GM19467 (cell line): Measurements from ENCODE around the gene ACOT12.
"Not testable (repeated sequence)": the region's sequence is repeated elsewhere in the genome, so short reads cannot be mapped to it uniquely, and the experiment has no call there.

Experiments
- ATAC-seq: cut with Tn5 transposase; IDR thresholded peaks from one replicate; pipeline ENCODE4 v1.9.1; 2021; ENCODE audit warnings: mild to moderate bottlenecking, moderate library complexity; ENCODE audit not compliant: unreplicated experiment

The ACOT12 gene

DNA sequence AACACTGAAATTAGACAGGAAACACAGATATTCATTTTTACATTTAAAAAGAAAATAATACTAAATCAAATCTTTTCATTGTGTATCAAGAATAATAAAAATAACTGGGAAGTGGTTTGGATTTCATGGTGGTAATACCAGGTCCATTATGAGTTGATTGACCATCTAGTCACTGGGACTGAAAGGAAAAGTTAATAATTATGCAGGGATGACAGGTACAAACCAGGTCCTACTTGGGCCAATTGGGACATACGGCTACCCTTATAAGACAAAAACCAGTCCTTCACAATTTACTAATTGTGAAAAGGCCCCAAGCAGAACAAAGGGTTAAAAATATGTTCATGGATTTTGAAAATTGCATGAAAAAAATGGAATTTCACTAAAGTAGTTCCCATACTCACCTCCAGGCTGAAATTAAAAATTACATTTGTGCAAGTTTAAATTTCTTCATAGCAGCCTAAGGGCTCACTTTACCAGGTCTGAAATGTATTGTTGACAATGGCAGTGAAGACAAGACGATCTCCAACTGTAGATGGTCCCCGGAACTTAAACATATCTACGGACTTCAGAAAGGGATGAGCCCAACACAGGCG, 48.4 kb downstream of the ACOT12 start:
- ATAC-seq, result no peak

DNA sequence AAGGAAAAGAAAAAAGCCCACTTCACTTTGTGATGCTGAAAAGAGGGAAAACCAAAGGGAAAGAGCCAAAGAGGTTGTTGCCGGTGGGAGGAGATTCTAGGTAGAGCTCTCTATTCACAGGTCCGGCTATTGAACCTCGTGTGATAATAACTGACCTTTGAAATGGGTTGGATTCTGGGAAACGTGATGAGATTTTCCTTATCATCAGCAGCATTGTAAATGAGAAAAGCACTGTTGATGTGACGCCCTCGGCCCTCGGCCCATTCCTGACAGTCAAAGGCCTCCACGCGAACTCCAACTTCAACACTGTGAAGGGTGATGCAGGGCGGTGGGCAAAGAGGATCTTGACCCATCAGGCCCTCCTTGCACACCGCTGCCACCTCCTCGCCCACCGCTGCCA, 49.2 kb downstream of the ACOT12 start:
- ATAC-seq, result no peak

DNA sequence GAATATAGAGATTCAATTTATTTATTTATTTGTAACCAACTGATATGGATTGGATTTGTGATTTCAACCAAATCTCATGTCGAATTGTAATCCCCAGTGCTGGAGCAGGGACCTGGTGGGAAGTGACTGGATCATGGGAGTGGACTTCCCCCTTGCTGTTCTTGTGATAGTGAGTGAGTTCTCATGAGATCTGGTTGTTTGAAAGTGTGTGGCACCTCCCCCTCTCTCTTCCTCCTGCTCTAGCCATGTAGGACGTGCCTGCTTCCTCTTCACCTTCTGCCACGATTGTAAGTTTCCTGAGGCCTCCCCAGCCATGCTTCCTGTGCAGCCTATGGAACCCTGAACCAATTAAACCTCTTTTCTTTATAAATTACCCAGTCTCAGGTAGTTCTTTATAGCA, 55.7 kb downstream of the ACOT12 start:
- not testable (repeated sequence) for ATAC-seq

DNA sequence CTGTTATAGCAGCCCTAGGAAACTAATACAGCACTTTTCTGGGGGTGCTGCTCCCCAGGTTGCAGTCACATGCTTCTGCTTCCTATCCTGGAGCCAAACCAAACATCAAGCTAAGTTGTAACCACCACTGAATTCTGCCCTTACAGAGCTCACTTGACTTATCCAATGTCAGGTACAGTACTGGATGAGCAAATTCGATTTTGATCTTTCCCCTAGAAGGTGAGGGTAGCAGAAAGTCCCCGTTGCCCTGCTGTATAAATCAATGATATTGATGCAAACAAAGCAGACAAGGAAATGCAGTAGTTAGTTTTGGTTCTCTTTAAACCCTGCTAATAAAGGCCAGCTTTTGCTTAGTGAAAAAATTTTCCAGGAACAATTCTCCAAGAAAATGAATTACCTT, 56.1 kb downstream of the ACOT12 start:
- no peak for ATAC-seq

DNA sequence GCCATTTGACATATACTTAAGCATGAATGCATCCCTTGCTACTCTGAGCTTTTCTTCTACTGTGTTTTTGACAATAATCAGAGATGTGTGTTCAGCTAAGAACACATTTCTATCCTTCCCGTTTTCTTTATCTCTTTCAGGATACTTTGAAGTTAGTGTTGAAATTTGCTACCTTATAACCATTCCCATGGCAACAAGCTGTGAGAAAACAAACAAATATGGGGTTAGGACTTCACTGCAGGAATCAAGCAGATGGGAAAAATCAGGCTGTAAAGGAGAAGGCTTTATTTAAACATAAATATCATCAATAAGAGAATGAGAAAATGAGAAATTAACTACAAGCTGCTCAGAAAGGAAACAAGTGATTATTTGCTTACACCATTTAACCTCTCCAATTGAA, 57.4 kb downstream of the ACOT12 start:
- no peak for ATAC-seq

DNA sequence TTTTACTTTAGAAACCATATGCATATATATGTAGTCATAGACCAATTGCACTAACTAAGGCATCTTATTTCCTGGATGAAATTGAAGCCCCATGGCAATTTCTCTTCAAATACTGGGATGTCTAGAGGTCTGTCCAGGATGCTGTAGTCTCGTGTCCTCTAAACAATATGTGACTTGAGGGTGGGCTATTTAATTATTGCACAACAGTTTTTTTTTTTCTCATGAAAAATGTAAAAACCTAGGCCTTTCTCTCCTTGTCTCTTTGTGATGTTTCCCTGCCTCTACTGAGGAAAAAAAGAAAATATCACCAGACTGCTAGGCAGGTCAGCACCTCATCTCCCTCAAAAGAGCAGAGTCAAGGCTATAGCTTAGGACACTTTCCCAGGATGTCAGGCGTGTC, 58.0 kb downstream of the ACOT12 start:
- ATAC-seq, result no peak

DNA sequence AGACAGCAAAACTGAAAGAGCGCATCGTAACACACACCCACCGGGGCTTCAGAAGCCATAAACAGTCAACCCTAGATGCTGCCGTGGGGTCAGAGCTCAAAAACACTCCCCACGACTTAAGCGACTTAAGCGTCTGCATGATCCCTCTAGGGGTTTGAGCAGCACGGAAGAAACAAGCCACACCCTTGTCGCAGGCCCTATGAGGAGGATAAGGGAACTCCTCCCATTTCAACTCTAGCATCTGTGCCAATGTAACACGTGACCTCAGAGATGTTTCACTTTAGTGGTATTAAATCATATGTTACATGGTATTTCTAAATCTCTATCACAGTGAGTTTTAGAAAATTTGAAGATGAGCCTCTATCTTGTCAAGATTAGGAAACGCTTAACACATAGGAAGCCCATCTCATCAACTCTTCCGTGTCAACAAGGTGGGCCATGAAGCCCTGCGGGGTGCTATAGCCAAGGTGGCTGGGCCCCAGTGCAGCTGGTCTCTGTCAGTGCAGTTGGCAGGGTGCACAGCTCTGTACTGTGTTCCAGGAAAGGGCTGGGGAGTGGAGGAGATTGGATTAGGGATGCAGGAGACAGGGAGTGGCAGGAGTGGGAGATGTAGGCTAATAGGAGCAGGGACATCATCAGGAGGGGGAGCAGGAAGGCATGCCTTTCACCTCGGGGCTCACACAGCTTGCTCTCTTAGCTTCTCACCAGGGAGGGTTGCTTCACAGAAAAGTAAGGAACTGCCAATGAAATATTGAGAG, 59.5 kb downstream of the ACOT12 start:
- ATAC-seq, result no peak

DNA sequence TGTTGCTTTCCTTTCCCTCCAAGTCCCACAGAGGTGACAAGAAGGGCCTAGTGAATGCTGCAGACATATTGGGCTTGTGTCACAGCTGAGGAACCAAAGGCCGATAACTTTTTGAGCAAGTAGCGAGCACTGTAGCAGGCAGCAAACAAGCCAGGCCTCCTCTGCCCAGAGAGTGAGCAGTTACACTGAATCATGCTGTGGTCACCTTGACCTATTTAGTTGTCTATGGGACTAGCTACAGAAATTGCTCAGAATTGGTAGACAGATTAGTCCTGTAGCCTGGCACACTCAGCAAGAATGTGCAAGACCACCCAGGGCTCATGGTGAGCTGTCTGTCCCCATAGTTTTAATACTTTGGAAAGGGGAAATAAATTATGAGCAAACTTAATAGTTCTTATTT, 67.4 kb downstream of the ACOT12 start:
- no peak for ATAC-seq

DNA sequence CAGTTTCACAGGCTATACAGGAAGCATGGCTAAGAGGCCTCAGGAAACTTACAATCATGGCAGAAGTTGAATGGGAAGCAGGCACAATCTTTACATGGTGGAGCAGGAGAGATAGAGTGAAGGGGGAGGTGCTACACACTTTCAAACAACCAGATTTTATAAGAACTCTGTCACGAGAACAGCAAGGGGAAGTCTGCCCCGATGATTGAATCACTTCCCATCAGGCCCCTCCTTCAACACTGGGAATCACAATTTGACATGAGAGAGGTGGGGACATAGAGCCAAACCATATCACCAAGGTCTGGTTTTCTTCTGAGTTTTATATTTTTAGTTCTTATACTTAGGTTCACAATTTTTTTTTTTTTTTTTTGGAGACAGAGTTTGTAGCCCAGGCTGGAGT, 76.4 kb downstream of the ACOT12 start:
- ATAC-seq, result no peak

DNA sequence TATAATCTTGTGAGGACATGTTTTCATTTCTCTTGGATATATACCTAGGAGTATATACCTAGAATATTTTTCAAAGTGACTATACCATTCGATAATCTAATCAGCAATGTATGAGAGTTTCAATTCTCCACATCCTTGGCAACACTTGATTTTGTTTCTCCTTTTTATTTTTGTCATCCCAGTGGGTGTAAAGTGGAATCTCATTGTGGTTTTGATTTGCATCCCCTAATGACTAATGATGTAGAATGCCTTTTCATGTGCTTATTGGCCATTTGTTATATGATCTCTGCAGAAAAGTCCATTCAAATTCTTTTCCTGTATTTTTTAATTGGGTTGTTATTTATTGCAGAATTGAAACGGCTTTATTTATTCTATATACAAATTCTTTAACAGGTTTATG, 77.4 kb downstream of the ACOT12 start:
- ATAC-seq, result no peak

DNA sequence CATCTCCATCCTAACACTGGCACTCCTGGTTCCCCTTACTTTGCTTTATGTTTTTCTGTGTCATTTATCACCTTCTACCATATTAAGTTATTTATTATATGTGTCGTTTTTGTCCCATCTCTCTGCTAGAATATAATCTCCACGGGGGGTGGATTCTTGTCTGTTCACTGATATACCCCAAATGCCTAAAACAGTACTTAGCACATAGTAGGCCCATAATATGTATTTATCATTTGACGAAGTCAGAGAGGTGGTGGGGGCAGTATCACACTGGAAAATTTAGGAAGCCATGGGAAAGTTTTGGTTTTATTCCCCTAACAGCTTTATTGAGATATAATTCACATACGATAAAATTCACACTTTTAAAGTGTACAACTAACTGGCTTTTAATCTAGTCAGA, 78.1 kb downstream of the ACOT12 start:
- no peak for ATAC-seq

DNA sequence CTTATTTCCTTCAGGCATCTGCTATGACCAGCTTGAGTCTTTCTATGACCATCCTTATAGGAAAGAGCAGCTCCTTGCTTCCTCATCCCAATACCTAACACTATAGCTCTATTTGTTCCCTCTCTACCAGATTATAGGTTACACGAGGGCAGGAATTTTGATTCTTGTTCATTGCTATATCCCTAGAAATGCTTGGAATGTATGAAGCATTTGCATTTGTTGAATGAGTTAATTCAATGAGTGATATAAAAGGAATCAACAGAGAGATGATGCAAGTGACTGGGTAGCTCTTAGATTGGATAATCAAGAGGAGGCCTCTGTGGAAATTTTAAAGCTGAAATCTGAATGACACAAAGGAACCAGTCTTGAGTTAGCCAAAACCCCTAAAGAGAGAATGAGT, 78.6 kb downstream of the ACOT12 start:
- ATAC-seq, result no peak

DNA sequence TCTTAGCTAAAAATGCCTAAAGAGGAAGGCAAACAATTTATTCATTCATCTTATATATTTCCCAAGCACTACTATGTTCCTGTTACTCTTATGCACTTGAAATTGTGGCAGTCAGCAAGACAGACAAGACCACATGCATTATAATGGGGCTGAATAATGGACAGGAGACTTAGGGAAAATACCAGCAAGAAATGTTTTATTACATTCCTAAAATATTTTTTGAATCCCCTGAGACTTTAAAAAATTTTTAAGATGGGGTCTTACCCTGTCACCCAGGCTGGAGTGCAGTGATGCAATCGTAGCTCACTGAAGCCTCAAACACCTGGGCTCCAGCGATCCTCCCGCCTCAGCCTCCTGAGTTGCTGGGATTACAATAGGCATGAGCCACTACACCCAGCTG, 79.4 kb downstream of the ACOT12 start:
- no peak for ATAC-seq

DNA sequence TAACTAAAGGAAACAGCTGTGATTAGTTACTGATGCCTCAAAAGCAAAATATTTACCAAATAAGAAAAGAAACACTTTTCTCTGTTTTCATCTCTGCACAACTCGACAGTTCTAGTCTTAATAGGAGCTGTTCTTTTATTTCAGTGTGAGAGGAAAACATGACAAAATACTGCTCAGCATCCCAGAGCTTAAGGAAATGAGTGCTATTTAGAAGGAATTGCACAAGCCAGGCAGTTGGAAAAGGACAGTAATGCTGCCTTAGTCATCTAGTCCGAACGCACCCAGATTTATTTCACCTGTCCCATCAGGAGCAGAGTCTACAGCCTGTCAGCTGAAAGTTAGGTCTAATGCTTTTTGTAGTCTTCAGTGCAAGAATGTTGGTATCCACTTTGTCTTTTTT, 80.2 kb downstream of the ACOT12 start:
- no peak for ATAC-seq

DNA sequence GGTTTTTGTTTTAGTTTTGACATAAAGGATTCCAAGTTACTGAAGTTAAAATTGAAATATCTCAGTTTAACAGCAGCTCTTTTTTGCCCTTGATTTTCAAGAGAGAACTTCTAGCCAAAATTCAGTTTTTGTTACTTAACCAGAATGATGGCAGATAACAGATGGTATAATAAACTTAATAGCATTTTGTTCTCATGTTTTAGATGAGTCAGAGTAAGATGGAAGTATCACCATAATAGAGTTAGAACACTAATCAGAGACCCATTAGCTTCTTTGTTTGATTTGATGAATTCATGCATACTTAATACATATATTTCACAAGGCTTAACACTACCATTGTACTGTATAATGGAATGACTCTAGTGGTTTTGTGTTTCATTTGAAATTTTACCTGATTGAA, 80.7 kb downstream of the ACOT12 start:
- no peak for ATAC-seq

DNA sequence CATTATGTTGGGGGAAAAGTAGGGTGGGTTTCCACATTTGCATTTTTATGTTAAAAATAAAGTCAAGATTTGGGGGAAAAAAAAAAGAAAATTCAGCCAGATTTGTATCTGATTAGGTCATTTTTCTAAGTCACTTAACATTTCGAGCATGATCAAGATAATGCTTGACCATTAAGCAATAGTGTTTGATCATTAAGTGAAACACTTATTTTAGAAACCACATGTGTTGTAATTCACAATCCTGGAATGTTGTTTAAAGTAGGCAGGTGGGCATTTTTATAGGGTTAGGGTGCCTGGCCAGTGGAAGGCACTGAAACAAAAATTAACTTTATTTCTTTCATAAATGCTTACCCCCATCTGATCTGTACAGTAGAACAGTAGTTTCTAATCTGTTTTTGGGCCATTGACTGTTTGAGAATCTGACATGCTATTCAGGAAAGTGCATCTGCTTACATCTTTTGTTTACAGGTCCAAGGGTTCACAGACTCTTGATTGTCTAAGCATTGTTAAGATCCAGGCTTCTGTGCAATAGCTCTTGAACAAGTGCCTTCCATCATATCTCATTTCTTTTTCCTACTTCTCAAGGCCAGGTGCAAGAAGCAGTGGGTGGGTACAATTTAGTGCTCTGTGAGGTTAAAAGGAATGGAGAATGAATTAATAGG, 83.4 kb downstream of the ACOT12 start:
- ATAC-seq, result no peak

DNA sequence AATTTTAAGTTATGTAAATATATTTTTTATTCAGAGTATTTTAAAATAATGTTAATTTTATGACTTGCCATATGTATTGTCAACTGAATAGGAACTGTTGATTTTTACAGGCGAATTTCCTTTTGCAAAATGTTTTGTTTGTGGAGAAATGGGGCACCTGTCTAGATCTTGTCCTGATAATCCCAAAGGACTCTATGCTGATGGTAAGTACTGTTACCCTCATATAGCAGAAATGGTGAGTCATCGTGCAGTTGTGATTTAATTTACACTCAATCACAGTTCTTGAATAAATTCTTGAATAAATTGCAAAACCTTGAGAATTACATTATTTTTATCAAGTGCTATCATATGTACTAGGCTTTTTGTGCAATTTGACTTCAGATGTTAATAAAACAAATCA, 85.1 kb downstream of the ACOT12 start:
- no peak for ATAC-seq

DNA sequence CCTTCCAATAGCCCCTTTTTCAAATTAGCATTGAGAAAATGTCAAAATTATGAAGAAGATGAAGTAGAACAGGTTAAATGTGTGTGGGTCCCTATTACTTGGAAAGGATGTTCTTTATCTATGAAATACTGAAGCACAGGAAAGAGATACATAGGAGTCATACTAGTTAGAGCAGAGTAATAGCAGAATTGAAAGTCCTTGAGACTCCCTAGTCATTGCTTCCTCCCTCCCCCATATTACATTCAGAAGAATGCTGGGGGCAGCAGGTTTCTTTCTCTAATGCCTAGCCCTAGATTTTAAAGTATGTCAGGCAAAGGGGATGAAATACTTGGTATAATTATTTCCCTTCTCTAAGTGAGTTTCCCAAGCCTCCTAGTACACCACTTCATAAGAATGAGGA, 88.1 kb downstream of the ACOT12 start:
- ATAC-seq, result no peak

DNA sequence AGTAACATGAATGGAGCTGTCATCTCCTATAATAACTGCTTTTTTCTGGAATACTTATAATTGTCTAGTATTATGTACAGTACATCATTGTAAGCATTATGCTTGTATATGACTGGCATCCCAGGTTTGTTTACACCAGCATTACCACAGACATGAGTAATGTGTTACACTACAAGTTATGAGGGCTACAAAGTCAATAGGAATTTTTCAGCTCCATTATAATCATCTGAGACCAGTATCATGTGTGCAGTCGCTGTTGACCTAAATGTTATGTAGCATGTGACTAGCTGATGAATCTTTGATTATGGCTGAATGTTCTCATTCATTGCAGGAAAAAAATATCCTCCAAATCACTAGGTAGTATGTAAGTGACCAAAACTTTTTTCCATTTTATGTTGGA, 90.4 kb downstream of the ACOT12 start:
- no peak for ATAC-seq

DNA sequence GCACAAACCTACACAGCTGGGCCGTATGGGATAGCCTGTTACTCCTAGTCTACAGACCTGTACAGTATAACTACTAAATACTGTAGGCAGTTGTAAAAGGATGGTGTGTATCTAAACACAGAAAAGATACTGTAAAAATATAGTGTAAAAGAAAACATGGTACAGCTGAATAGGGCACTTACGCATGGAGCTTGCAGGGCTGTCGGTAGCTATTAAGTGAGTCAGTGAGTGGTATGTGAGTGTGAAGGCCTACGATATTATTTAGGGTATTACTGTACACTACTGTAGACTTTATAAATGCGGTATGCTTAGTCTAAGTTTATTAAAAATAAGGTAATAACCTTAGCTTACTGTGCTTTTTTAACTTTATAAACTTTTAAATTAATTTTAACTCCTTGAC, 91.3 kb downstream of the ACOT12 start:
- no peak for ATAC-seq

DNA sequence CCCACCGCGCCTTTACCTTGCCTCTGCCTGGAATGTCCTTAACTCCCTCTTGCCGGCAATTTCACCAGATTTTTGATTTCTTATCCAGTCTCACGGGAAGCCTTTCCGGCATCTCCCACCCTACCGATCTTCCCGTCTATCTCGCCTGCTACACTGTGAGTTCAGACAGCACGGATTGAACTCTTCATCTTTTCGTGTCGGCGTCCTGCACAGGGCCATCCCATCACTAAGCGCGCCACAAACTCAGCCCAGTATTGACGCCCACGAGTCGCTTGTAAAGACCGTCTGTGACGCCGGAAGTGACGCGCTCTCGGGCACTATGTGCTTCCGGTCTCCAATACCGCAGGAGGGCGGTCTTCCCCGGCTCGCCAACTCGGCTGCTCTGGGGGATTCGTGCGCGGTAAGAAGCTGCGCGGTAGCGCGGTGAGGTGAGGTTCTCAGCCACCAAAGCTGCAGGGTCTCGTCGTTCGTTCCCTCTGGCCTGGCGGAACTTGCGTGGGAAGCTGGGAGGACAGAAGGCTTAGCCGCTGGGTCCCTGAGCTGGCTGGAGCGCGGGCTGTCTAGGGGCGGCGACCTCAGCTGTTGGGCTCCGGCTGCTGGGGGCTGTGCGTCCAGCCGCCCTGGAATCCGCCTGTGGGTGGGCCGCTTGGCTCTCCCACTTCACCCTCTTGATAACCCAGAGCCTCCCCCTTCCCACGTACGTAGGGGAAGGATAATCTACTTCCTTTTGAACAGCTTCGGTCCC, 92.5 kb downstream of the ACOT12 start, which contains the start of gene ZCCHC9:
ZCCHC9 (plus strand) TSS at position 317 of the 745 bp plus-strand sequence. CDS start 3,171 bp downstream, outside the sequence.
- peak; percentile 98 for ATAC-seq

DNA sequence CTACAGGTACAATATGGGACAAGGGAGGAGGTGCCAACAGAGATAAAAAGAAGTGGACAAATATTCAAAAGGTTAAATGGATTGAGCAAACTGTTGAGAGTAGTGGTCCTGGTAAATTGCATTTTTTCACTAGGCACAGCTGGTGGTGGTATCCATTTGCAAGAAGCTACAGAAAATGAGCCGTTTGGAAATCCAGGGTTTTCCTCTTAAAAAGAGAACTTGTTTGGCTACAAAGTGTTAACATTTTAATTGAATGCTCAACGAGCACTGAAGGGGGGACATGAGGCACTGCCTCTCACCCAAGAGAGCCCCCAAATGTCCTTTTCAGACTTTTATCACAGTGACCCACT, 93.0 kb downstream of the ACOT12 start:
- ATAC-seq, result no peak
